Measurements from ENCODE around the gene FAM124A. TPM values are rescaled to one million over a fixed set of nuclear protein-coding genes. Genes with fewer than 3 reads are reported as not detected.

FAM124A gene
- total and polyA plus RNA-seq, 10 of the 15 experiments (the other 5 are each of a cell fraction or from before 2014, with no cell fraction given): not detected

- Histone ChIP-seq H3K9me3 (replicated peaks; ENCODE audit: control insufficient read depth, insufficient read depth, low read length) (no peaks in the 10 kb centered on the region), H3K4me3 (no peak overlapping the region), H3K79me2 (ENCODE audit: control insufficient read depth, insufficient read depth, low read length) (no peaks in the 10 kb centered on the region), H3K27ac (ENCODE audit: control insufficient read depth, insufficient read depth) (no peak overlapping the region), H3K36me3 (ENCODE audit: control insufficient read depth in 2 of 2, insufficient read depth in 2 of 2, low read length in 1 of 2) (no peaks in the 10 kb centered on the region), H3K4me1 (ENCODE audit: control insufficient read depth, insufficient read depth, low read length) (no peaks in the 10 kb centered on the region), H2AFZ (ENCODE audit: control insufficient read depth, low read depth, low read length) (no peak overlapping the region), H3K27me3 (replicated peaks in 1 of 2; ENCODE audit: control insufficient read depth in 2 of 2, insufficient read depth in 2 of 2, low read length in 1 of 2) (peaks cover 0 to 3% of the 10 kb centered on the region in 2 experiments; a peak in 2 of 4 replicates), H3K9ac (ENCODE audit: control insufficient read depth, insufficient read depth, low read length) (no peak overlapping the region), H3K4me2 (ENCODE audit: control insufficient read depth, insufficient read depth) (no peak overlapping the region), H4K20me1 (ENCODE audit: control insufficient read depth, insufficient read depth) (no peaks in the 10 kb centered on the region)
- SMC1A ChIA-PET (ENCODE audit: uncharacterized antibody, unreplicated experiment): interaction anchor here (1.2 to 2.1 kb wide), 3 partner anchors 11 to 487 kb away, joined by 3 to 6 read pairs (median 4); no protein-coding TSS in a partner anchor
- CTCF ChIA-PET: interaction anchor here (0.9 to 7.2 kb wide), 3 partner anchors 18 to 187 kb away, joined by 3 to 32 read pairs (median 3); no protein-coding TSS in a partner anchor
- in situ Hi-C loops (cut with MboI) (no loop called here), intact Hi-C loops (cut with micrococcal nuclease; ENCODE audit: unreplicated experiment) (no loop called here)
- BruUV-seq (replicated peaks): no TSS peak
- POLR2A ChIA-PET: no interaction called here
- FAIRE-seq: no peak
- TF ChIP-seq MYB (IDR thresholded peaks at IDR 0.05; ENCODE audit: borderline replicate concordance, low read depth, low read length) (no peak), ZBTB11 (CRISPR knock-in tag; IDR thresholded peaks at IDR 0.05) (no peak), EP300 (IDR thresholded peaks at IDR 0.05; ENCODE audit: borderline replicate concordance in 1 of 2, control insufficient read depth in 1 of 2, low read depth in 2 of 2, low read length in 2 of 2) (no peak), RFX5 (IDR thresholded peaks at IDR 0.05; ENCODE audit: low read depth, low read length) (no peak), CHD1 (IDR thresholded peaks at IDR 0.05; ENCODE audit: low read depth, low read length) (no peak), NR2C2 (IDR thresholded peaks at IDR 0.05; ENCODE audit: borderline replicate concordance, control insufficient read depth, insufficient read length, low read depth) (no peak), RAD51 (IDR thresholded peaks at IDR 0.05) (no peak)
- DNase-seq (ENCODE audit: low read depth, low spot score): no peak
- RAD21 ChIA-PET (ENCODE audit: unreplicated experiment): no interaction called here
- ATAC-seq: no peak
- WGBS (ENCODE audit: insufficient coverage, insufficient replicate concordance, low lambda C conversion rate, missing lambda C conversion rate): 53% methylated on average over 2 of the region's 2 CpGs
Observed at GRCh38 chr13:51311231-51311630, 89.0 kb downstream of the FAM124A start.

Measured in GM12878 (cell line).